CD4-positive, alpha-beta memory T cell (primary cell): ENCODE data around the gene SPRR2A. TPM values are rescaled to one million over a fixed set of nuclear protein-coding genes. Genes with fewer than 3 reads are reported as not detected.
A peak's percentile ranks its signal among the peaks of the same experiment; 100 is the strongest.
"Not testable (repeated sequence)": the region's sequence is repeated elsewhere in the genome, so short reads cannot be mapped to it uniquely, and the experiment has no call there.

Experiments
- CTCF ChIA-PET: fragments of 350-600 bp; sonication (Branson Sonifier 250); formaldehyde crosslinking; loops from one replicate; lab custom pipeline; 2021; ENCODE audit warnings: inconsistent platforms; ENCODE audit not compliant: partially characterized antibody; lab: Charles Lee
- POLR2A ChIA-PET: fragments of 350-600 bp; sonication (Branson Sonifier 250); formaldehyde crosslinking; loops from one replicate; lab custom pipeline; 2021; ENCODE audit not compliant: partially characterized antibody; lab: Charles Lee
- DNase-seq, 5 donors: peaks; one replicate each; pipeline versions ENCODE4 v3.0.0 to v3.0.0-alpha.2; 2020 to 2022; ENCODE audit warnings: mixed read lengths in 1 of 5
- H3K27ac ChIP-seq: one replicate; pipeline ENCODE4 v1.7.0; 2013; ENCODE audit warnings: low read depth, low read length
- H3K27me3 ChIP-seq: 2 replicates; pipeline ENCODE4 v1.7.0; 2013; ENCODE audit warnings: mild to moderate bottlenecking, low read length, moderate library complexity; ENCODE audit not compliant: insufficient read depth
- H3K36me3 ChIP-seq: 2 replicates; pipeline ENCODE4 v1.7.0; 2013; ENCODE audit warnings: mild to moderate bottlenecking, low read length, moderate library complexity; ENCODE audit not compliant: insufficient read depth
- H3K4me1 ChIP-seq: 2 replicates; pipeline ENCODE4 v1.7.0; 2013; ENCODE audit warnings: mild to moderate bottlenecking, low read length, moderate library complexity; ENCODE audit not compliant: insufficient read depth
- H3K4me3 ChIP-seq, 2 donors: one replicate each; pipeline ENCODE4 v1.7.0; 2013; ENCODE audit warnings: low read length in 2 of 2, mild to moderate bottlenecking in 1 of 2
- H3K9me3 ChIP-seq, 2 donors: one replicate each; pipeline ENCODE4 v1.7.0; 2013; ENCODE audit warnings: low read length in 2 of 2, control low read depth in 1 of 2; ENCODE audit not compliant: control insufficient read depth in 1 of 2
- H3K27ac Mint-ChIP-seq, 7 donors: one replicate each; pipeline ENCODE4 v1.8.0; 2020 to 2021; ENCODE audit warnings: mixed read lengths in 7 of 7, mild to moderate bottlenecking in 6 of 7, inconsistent platforms in 3 of 7, moderate library complexity in 3 of 7
- H3K27me3 Mint-ChIP-seq, 2 donors: one replicate each; pipeline ENCODE4 v1.8.0; 2020 to 2021; ENCODE audit warnings: mixed read lengths in 2 of 2
- H3K36me3 Mint-ChIP-seq, 2 donors: one replicate each; pipeline ENCODE4 v1.8.0; 2020 to 2021; ENCODE audit warnings: mixed read lengths in 2 of 2, inconsistent platforms in 1 of 2, mild to moderate bottlenecking in 1 of 2
- H3K4me1 Mint-ChIP-seq, 4 donors: one replicate each; pipeline ENCODE4 v1.8.0; 2020 to 2021; ENCODE audit warnings: mixed read lengths in 4 of 4, mild to moderate bottlenecking in 1 of 4
- H3K4me3 Mint-ChIP-seq, 8 donors: one replicate each; pipeline ENCODE4 v1.8.0; 2020 to 2021; ENCODE audit warnings: mixed read lengths in 8 of 8, mild to moderate bottlenecking in 7 of 8, moderate library complexity in 6 of 8, inconsistent platforms in 3 of 8
- H3K9me3 Mint-ChIP-seq, 8 donors: one replicate each; pipeline ENCODE4 v1.8.0; 2020 to 2021; ENCODE audit warnings: mixed read lengths in 8 of 8, mild to moderate bottlenecking in 5 of 8, inconsistent platforms in 3 of 8, moderate library complexity in 1 of 8
- intact Hi-C: fragments of 100-400 bp; cut with micrococcal nuclease; formaldehyde crosslinking; loops from one replicate; pipeline ENCODE4 v1.15.1; 2023
- polyA plus RNA-seq, 2 donors: library from polyadenylated mRNA; unstranded; fragments of 300-500 nt; fragmentation: Illumina TruSeq; gene quantifications; one replicate each; pipeline ENCODE4 v1.2.3, GENCODE V29; 2021
- total RNA-seq, 2 experiments: library from RNA; stranded (reverse); gene quantifications; one replicate each; pipeline ENCODE4 v1.2.3, GENCODE V29; 2021

The SPRR2A gene
- total and polyA plus RNA-seq, 4 experiments from 2014 or later = not detected

DNA sequence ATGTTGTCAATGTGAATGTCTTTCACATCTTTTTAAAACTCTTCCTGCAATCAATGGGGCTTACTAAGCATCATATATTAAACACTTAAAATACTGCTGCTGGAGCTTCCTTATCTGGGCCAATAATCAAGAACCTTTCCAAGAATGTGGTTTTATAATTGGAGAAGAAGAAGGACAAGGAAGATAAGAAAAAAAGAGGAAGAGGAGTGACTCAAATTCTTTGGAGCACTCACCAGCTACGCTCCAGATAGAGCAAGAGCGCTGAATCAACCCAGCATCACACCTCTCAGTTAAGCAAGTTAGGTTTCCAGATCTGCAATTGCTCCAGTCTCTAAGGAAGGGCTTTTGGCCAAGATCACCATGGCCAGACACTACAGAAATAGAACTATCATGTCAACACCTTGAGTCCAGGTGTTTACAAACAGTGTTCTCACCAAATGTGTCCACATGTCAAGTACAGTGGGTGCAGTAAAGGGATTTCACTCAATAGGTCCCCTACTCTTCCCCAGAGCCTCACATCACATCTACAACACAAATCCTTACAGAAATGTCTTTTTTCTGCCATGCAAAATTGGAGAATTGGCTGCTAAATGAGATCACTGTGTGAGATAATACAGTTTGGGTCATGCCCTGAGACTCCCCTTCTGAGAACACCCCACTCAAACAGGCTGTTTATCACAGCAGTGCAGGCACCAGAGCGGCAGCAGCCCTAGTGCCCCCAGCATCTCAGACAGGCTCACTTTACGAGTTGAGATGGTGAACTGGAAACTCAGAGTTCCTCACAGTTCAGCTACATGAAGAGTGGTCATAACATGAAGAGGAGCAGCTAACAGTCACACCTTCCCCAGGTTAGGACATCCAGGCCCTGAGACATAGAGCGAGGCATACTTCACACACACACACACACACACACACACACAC, 15.8 kb upstream of the SPRR2A start:
- Mint-ChIP-seq H3K36me3 (no peaks in the 10 kb centered on the region), H3K4me3 (no peak overlapping the region), H3K27me3 (peaks cover 1 to 4% of the 10 kb centered on the region in 2 donors), H3K9me3 (peaks cover 0 to 7% (median 0%) of the 10 kb centered on the region in 8 donors), H3K4me1 (no peaks in the 10 kb centered on the region), H3K27ac (no peak overlapping the region)
- no peaks in the 10 kb centered on the region for H3K9me3 ChIP-seq
- ChIA-PET CTCF (no interaction called here), POLR2A (no interaction called here)
- intact Hi-C loops = no loop called here
- no peak overlapping the region for H3K27ac ChIP-seq
- H3K4me3 ChIP-seq = no peak overlapping the region
- no peak for DNase-seq
- no peaks in the 10 kb centered on the region for H3K36me3 ChIP-seq
- no peaks in the 10 kb centered on the region for H3K27me3 ChIP-seq
- H3K4me1 ChIP-seq = no peaks in the 10 kb centered on the region

DNA sequence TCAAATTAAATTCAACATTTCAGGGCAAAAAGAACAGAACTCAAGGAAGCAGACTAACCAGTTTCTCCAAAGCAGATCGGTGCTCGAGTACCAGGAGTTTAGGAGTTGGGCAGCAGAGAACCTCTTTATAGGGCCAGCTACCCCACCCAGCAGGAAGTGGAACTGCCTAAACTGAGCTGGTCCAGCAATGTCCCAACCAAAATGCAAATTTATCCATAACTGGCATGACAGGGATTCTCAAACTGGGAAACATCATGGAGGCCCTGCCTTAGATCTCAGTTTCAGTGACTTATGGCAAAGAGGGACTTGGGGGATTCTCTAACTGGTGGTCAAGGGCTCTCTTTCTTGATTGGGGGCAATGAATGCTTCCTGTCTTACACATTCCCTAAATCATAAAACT, 14.2 kb upstream of the SPRR2A start, which contains the start of gene SPRR2B:
Gene SPRR2B, minus strand, starts transcription at position 101 of the 400 bp plus-strand sequence. CDS start 772 bp downstream, outside the sequence.
- H3K27ac ChIP-seq = no peak within 1 kb of the TSS
- Mint-ChIP-seq H3K4me3 (no peak within 1 kb of the TSS), H3K9me3 (no peaks in the 10 kb centered on the region), H3K4me1 (no peaks in the 10 kb centered on the region), H3K27ac (no peak within 1 kb of the TSS), H3K36me3 (no peaks in the 10 kb centered on the region), H3K27me3 (peaks cover 2 to 8% of the 10 kb centered on the region in 2 donors)
- intact Hi-C loops = no loop called here
- POLR2A ChIA-PET = no interaction called here
- no peaks in the 10 kb centered on the region for H3K27me3 ChIP-seq
- no peaks in the 10 kb centered on the region for H3K9me3 ChIP-seq
- CTCF ChIA-PET = no interaction called here
- no peak for DNase-seq
- no peak within 1 kb of the TSS for H3K4me3 ChIP-seq
- H3K4me1 ChIP-seq = no peaks in the 10 kb centered on the region
- no peaks in the 10 kb centered on the region for H3K36me3 ChIP-seq

DNA sequence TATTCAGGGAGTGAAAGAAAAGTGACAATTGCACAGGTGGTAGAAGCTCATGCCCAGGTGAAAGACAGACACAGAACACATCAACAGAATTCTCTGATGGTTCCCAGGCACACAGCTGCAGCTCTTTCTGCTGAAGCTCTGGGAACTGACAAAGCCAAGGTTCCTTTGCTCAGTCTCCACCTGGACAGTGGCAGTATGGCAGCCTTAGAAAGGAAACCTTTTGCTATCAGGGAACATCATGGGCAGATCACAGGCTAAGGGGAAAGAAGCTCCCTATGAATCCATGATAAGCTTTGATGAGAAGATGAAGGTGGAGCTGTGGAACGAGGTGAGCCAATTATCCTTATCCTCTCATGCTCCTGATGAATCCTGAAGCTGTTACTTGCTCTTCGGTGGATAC, 12.9 kb upstream of the SPRR2A start:
- DNase-seq = peak in 1 of 5 donors; percentile 25
- H3K27ac ChIP-seq = no peak overlapping the region
- Mint-ChIP-seq H3K36me3 (no peaks in the 10 kb centered on the region), H3K4me3 (no peak overlapping the region), H3K9me3 (no peaks in the 10 kb centered on the region), H3K4me1 (no peaks in the 10 kb centered on the region), H3K27me3 (peaks cover 9 to 14% of the 10 kb centered on the region in 2 donors), H3K27ac (no peak overlapping the region)
- H3K9me3 ChIP-seq = no peaks in the 10 kb centered on the region
- no peaks in the 10 kb centered on the region for H3K36me3 ChIP-seq
- no peak overlapping the region for H3K4me3 ChIP-seq
- no peaks in the 10 kb centered on the region for H3K4me1 ChIP-seq
- CTCF ChIA-PET = no interaction called here
- POLR2A ChIA-PET = no interaction called here
- H3K27me3 ChIP-seq = no peaks in the 10 kb centered on the region
- intact Hi-C loops = no loop called here

DNA sequence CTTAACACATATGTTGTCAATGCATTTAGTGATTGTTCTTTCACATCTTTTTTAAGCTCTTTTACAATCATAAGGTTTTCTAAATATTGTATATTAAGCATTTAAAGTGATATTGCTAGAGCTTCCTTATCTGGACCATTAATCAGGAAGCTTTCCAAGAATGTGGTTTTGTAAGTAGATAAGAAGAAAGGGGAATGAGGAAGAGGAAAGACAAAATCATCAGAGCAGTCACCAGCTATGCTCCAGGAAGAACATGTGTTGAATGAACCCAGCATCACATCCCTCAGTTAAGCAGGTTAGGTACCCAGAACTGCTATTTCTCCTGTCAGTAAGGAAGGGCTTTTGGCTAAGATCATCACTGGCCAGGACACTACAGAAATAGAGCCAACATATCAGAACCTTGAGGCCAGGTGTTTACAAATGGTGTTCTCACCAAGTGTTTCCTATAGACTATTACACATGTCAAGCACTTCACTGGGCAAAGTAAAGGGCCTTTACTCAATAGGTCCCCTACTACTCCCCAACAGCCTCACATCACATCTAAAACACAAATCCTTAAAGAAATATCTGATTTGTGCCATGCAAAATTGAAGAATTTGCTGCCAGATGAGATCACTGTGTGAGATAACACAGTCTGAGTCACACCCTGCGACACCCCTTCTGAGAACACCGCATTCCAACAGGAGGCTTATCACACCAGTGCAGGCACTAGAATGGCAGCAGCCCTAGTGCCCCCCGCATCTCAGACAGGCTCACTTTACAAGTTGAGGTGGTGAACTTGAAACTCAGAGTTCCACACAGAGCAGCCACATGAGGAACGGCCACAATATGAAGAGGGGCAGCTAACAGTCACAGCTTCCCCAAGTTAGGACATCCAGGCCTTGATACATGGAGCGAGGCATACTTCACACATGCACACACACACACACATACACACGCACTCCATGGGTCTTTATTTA, 1.8 kb upstream of the SPRR2A start:
- Histone ChIP-seq H3K4me1 (no peaks in the 10 kb centered on the region), H3K36me3 (no peaks in the 10 kb centered on the region), H3K4me3 (no peak overlapping the region), H3K9me3 (no peaks in the 10 kb centered on the region), H3K27me3 (no peaks in the 10 kb centered on the region), H3K27ac (no peak overlapping the region)
- no peaks in the 10 kb centered on the region for H3K36me3 Mint-ChIP-seq
- no peaks in the 10 kb centered on the region for H3K4me1 Mint-ChIP-seq
- no peaks in the 10 kb centered on the region for H3K9me3 Mint-ChIP-seq
- CTCF ChIA-PET = no interaction called here
- POLR2A ChIA-PET = no interaction called here
- peaks cover 9 to 16% of the 10 kb centered on the region in 2 donors for H3K27me3 Mint-ChIP-seq
- DNase-seq = no peak
- H3K4me3 Mint-ChIP-seq = no peak overlapping the region
- H3K27ac Mint-ChIP-seq = no peak overlapping the region
- intact Hi-C loops = no loop called here

DNA sequence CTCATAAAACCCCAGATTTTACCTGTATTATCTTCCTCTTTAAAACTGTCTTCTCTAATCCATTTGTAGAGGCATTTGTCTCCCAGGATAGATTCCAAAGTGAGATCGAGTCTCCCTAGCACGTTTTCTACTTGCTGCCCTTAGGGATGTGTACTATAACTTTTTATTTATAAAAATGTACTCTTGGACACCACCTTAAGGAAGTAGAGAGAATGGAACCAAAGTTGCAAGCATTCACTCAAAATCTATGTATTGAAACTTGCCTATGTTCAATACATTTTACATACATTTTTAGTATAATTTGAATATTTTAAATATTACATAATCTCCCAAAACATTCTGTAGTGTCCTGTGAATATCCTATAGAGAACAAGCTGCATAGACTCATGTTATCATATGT, 842 bp upstream of the SPRR2A start:
- Histone ChIP-seq H3K27me3 (peaks cover 4% of the 10 kb centered on the region), H3K4me3 (no peak overlapping the region), H3K4me1 (no peaks in the 10 kb centered on the region), H3K27ac (no peak overlapping the region), H3K36me3 (no peaks in the 10 kb centered on the region), H3K9me3 (no peaks in the 10 kb centered on the region)
- H3K36me3 Mint-ChIP-seq = no peaks in the 10 kb centered on the region
- POLR2A ChIA-PET = no interaction called here
- no peaks in the 10 kb centered on the region for H3K4me1 Mint-ChIP-seq
- peaks cover 9 to 16% of the 10 kb centered on the region in 2 donors for H3K27me3 Mint-ChIP-seq
- DNase-seq = no peak
- H3K27ac Mint-ChIP-seq = no peak overlapping the region
- H3K4me3 Mint-ChIP-seq = no peak overlapping the region
- CTCF ChIA-PET = no interaction called here
- H3K9me3 Mint-ChIP-seq = no peaks in the 10 kb centered on the region
- intact Hi-C loops = no loop called here

DNA sequence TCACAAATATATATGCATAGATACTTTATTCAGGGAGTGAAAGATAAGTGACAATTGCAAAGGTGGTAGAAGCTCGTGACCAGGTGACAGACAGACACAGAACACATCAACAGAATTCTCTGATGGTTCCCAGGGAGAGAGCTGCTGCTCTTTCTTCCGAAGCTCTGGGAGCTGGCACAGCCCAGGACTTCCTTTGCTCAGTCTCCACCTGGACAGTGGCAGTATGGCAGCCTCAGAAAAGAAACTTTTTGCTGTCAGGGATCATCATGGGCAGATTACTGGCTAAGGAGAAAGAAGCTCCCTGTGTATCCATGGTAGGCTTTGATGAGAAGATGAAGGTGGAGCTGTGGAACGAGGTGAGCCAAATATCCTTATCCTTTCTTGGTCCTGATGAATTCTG, 1.2 kb downstream of the SPRR2A start:
- H3K27me3 Mint-ChIP-seq = peaks cover 17 to 19% of the 10 kb centered on the region in 2 donors
- POLR2A ChIA-PET, intact Hi-C loops: not testable (repeated sequence)

DNA sequence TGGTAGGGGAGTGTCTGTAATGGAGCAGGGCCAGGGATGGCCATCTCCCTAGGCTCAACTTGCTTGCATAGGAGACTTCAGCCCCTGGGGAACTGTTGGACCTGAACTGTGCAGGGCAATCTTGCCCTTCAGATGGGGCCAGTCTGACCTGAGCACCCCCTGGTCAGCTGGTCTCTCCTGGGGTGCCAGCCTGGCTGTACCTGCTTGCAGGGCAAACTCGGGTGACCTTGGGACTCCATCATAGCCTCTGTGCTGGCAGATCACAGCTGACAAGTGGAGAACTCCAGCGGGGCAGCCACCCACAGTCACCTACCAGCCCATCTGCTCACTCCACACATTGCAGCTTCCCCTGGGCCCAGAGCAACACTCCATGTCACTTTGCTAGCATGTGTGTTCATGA, 8.1 kb downstream of the SPRR2A start:
- no peaks in the 10 kb centered on the region for H3K4me1 Mint-ChIP-seq
- no peaks in the 10 kb centered on the region for H3K36me3 Mint-ChIP-seq
- intact Hi-C loops = no loop called here
- CTCF ChIA-PET = no interaction called here
- H3K4me3 Mint-ChIP-seq = no peak overlapping the region
- Histone ChIP-seq H3K27ac (no peak overlapping the region), H3K36me3 (no peaks in the 10 kb centered on the region), H3K4me1 (no peaks in the 10 kb centered on the region), H3K9me3 (no peaks in the 10 kb centered on the region), H3K4me3 (no peak overlapping the region), H3K27me3 (peaks cover 4% of the 10 kb centered on the region)
- H3K27ac Mint-ChIP-seq = no peak overlapping the region
- H3K9me3 Mint-ChIP-seq = peaks cover 0 to 7% (median 0%) of the 10 kb centered on the region in 8 donors
- POLR2A ChIA-PET = no interaction called here
- no peak for DNase-seq
- peaks cover 12 to 30% of the 10 kb centered on the region in 2 donors for H3K27me3 Mint-ChIP-seq

More for the DNA sequence above, 1.2 kb downstream of the SPRR2A start:
- H3K36me3 ChIP-seq, H3K27ac Mint-ChIP-seq, H3K4me1 ChIP-seq, H3K4me3 ChIP-seq, H3K4me3 Mint-ChIP-seq, DNase-seq, CTCF ChIA-PET, H3K27ac ChIP-seq, H3K36me3 Mint-ChIP-seq, H3K4me1 Mint-ChIP-seq, H3K27me3 ChIP-seq, H3K9me3 ChIP-seq, H3K9me3 Mint-ChIP-seq: not testable (repeated sequence)
